ENCODE results near the gene ALDH7A1. TPM values are rescaled to one million over a fixed set of nuclear protein-coding genes. Genes with fewer than 3 reads are reported as not detected.

ALDH7A1 gene
- 64.8 TPM for total RNA-seq

DNA sequence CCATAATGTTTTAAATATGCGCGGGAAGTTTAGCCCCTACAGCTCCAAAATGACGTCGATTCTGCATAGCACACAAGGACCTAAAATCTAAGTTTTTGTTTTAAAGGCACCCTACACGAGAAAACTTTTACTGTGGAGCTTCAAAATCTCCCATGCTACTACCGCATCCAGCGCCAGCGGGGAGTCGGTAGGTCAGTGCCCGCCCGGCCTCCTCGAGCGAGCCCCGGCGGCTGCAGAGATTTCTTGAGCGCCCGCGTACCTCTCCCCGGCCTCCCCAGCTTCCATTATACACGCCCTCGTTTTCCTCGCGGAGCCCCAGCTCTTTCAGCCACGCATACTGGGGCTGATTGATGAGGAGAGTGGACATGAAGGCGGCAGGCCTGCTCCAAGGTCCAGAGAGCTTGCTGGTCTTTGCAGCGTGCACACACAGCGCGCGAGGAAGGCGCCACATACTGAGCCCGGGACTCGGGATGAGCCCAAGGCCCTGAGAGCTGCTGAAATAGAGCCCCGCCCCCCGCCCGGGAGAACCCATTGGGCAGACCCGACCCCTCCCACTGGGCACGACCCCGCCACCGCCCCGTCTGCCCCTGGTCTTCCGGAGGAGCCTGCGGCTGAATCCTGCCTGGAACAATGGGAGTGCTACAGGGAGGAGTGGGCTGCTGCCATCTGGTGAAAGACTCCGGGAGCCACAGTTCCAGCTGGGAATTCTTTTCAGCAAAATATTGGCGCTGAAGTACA is at the start of gene ALDH7A1:
Gene ALDH7A1 (minus strand): TSS at position 472 of the 738 bp plus-strand sequence. CDS start 21 bp downstream, at position 451.

DNA sequence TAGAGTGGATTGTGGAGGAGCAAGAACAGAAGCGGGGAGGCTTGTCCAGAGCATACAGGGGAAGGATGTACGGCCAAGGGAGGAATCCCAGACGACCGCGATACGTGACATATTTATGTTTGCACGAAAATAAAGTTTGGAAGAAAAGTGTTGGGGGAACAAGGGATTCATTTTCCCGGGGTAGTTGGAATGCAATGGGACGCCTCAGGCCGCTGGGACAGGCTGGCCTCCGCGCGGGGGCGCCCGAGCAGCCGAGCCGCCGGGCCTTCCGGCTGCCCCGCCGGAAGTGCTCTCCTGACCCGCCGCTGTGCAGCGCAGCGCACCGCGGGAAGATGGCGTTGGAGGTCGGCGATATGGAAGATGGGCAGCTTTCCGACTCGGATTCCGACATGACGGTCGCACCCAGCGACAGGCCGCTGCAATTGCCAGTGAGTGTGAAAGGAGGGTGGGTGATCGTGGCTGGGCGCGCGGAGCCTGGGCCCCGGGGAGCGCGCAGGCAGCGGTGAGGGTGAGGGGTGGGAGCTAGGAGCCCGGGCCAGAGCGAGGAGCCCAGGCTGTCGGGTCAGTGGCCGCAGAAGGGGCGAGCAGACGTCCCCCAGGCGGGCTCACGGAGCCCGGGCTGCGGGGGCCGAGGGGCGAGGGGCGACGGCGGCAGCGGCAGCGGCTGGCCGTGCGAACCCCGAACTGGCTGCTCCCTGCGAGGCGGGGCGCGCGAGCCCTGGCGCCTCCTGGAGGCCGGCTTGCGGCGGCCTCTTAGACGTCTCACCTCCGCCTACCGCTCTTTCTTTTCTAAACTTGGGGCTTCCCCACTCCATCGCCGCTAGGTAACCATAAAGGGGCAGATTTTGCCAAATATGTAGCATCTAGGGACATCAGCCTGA is 5.9 kb upstream of the ALDH7A1 start, which contains the start of gene PHAX:
Gene PHAX (plus strand): TSS at position 317 of the 881 bp plus-strand sequence. CDS start 16 bp downstream, at position 333.

Small RNAs within 50 kb of the gene (small RNA-seq; reads per million reads assigned to genes)
- not detected for gene RNU6-290P

Other genes with a start within 250 kb of the ALDH7A1 start
- 21.5 TPM for gene GRAMD2B, start 171.8 kb downstream of the ALDH7A1 start, total RNA-seq
- gene PHAX, start 5.7 kb upstream of the ALDH7A1 start, total RNA-seq: 99.0 TPM
- gene LMNB1, start 181.9 kb upstream of the ALDH7A1 start, total RNA-seq: 56.7 TPM